Measurements from ENCODE around the gene LDB2. TPM values are rescaled to one million over a fixed set of nuclear protein-coding genes. Genes with fewer than 3 reads are reported as not detected.

The LDB2 gene
- total RNA-seq, 1 donor from 2014 or later = 137 TPM

GRCh38 chr4:16588651-16589050 lies 309.8 kb downstream of the LDB2 start:
- no peak overlapping the region for H3K4me3 ChIP-seq
- no peaks in the 10 kb centered on the region for H3K4me1 ChIP-seq
- DNase-seq (ENCODE audit: low spot score in 2 of 2) = no peak
- intact Hi-C loops (cut with DNase I) = no loop called here
- no peak overlapping the region for H3K27ac ChIP-seq
- H3K9me3 ChIP-seq = no peaks in the 10 kb centered on the region
- no peak for TF ChIP-seq CTCF (IDR thresholded peaks at IDR 0.05)
- no peaks in the 10 kb centered on the region for H3K27me3 ChIP-seq
- no peaks in the 10 kb centered on the region for H3K36me3 ChIP-seq

- intact Hi-C loops (cut with DNase I) = no loop called here
- Histone ChIP-seq H3K9me3 (no peaks in the 10 kb centered on the region), H3K4me3 (no peak overlapping the region), H3K27me3 (no peaks in the 10 kb centered on the region), H3K27ac (no peak overlapping the region), H3K36me3 (no peaks in the 10 kb centered on the region), H3K4me1 (no peaks in the 10 kb centered on the region)
- TF ChIP-seq CTCF (IDR thresholded peaks at IDR 0.05) = no peak
- DNase-seq (ENCODE audit: low spot score in 2 of 2) = no peak
Observed at GRCh38 chr4:16588149-16588548, 310.3 kb downstream of the LDB2 start.

GRCh38 chr4:16585053-16585452 lies 313.4 kb downstream of the LDB2 start:
- no peak for TF ChIP-seq CTCF (IDR thresholded peaks at IDR 0.05)
- no peaks in the 10 kb centered on the region for H3K27me3 ChIP-seq
- intact Hi-C loops (cut with DNase I) = no loop called here
- H3K27ac ChIP-seq = no peak overlapping the region
- H3K36me3 ChIP-seq = no peaks in the 10 kb centered on the region
- no peaks in the 10 kb centered on the region for H3K9me3 ChIP-seq
- no peak overlapping the region for H3K4me3 ChIP-seq
- H3K4me1 ChIP-seq = no peaks in the 10 kb centered on the region
- DNase-seq (ENCODE audit: low spot score in 2 of 2) = no peak

GRCh38 chr4:16583764-16584163 lies 314.7 kb downstream of the LDB2 start:
- H3K27me3 ChIP-seq = no peaks in the 10 kb centered on the region
- no peak for DNase-seq (ENCODE audit: low spot score in 2 of 2)
- H3K4me1 ChIP-seq = no peaks in the 10 kb centered on the region
- no peaks in the 10 kb centered on the region for H3K9me3 ChIP-seq
- H3K36me3 ChIP-seq = no peaks in the 10 kb centered on the region
- H3K4me3 ChIP-seq = no peak overlapping the region
- intact Hi-C loops (cut with DNase I) = loop anchor here (1.0 kb wide), 1 partner anchor 35 kb away; no protein-coding TSS in a partner anchor
- no peak for TF ChIP-seq CTCF (IDR thresholded peaks at IDR 0.05)
- H3K27ac ChIP-seq = no peak overlapping the region

- Histone ChIP-seq H3K4me1 (no peaks in the 10 kb centered on the region), H3K9me3 (no peaks in the 10 kb centered on the region), H3K4me3 (no peak overlapping the region), H3K27me3 (no peaks in the 10 kb centered on the region), H3K36me3 (no peaks in the 10 kb centered on the region), H3K27ac (no peak overlapping the region)
- no peak for TF ChIP-seq CTCF (IDR thresholded peaks at IDR 0.05)
- DNase-seq (ENCODE audit: low spot score in 2 of 2) = no peak
- intact Hi-C loops (cut with DNase I) = no loop called here
Observed at GRCh38 chr4:16582526-16582925, 315.9 kb downstream of the LDB2 start.

- H3K9me3 ChIP-seq = no peaks in the 10 kb centered on the region
- no peaks in the 10 kb centered on the region for H3K27me3 ChIP-seq
- H3K4me3 ChIP-seq = no peak overlapping the region
- no peak overlapping the region for H3K27ac ChIP-seq
- no peak for DNase-seq (ENCODE audit: low spot score in 2 of 2)
- H3K4me1 ChIP-seq = no peaks in the 10 kb centered on the region
- intact Hi-C loops (cut with DNase I) = no loop called here
- no peaks in the 10 kb centered on the region for H3K36me3 ChIP-seq
- TF ChIP-seq CTCF (IDR thresholded peaks at IDR 0.05) = no peak
Observed at GRCh38 chr4:16582036-16582435, 316.4 kb downstream of the LDB2 start.
